GM23248 (cell line): ENCODE data around the gene MAP3K4.

ENCODE experiments used
- EZH2 ChIP-seq: fragments of 200-600 bp; sonication (generic); IDR thresholded peaks from 2 replicates; pipeline ENCODE4 v1.6.1; 2018; ENCODE audit warnings: antibody characterized with exemption, mild to moderate bottlenecking; ENCODE audit not compliant: insufficient read depth, poor library complexity, severe bottlenecking
- EZH2phosphoT487 ChIP-seq: fragments of 200-600 bp; sonication (generic); IDR thresholded peaks from 2 replicates; pipeline ENCODE4 v1.6.1; 2018; ENCODE audit warnings: antibody characterized with exemption, moderate library complexity, mild to moderate bottlenecking, low read depth; ENCODE audit not compliant: insufficient read depth

DNA sequence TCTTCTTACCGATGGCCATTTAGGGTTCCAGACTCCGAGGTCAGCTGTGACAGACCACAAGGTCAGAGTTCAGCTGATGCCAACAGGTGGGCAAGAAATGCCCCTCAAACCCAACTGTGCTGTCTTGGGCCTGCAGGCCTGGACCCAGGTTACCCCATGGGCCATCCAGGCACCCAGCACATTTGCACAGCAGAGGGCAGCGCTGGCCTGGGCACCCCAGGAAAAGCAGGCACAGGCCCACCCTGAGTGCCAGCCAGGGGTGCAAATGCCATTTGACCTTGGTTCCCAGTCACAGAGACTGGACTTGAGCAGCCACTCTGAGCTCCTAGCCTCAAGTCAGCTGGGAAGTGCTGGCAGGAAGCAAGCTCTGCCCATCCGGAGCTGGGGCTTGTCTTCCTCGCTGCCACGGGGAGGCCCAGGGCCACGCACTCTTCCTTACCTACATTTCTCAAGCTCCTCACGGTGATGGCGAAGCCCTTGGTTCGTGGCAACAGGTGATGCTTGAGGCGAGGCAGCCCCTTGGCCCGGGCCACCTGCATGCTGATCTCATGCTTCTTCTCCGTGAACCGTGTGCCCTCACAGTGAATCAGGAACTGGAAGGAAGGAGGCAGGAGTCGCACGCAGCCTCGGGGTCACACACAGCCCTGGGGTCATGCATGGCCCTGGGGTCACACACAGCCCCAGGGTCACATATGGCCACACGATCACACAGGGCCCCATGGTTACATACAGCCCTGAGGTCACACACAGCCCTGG lies 161.5 kb downstream of the MAP3K4 start:
- TF ChIP-seq EZH2 (no peak), EZH2phosphoT487 (no peak)
